ES-I3 (cell line): ENCODE measurements around the gene EVC2.

Experiments used
- H3K36me3 ChIP-seq: 2 replicates; pipeline ENCODE4 v1.6.1; 2013; ENCODE audit warnings: mild to moderate bottlenecking, low read length, control low read depth, moderate library complexity; ENCODE audit not compliant: insufficient read depth
- H3K4me1 ChIP-seq: 2 replicates; pipeline ENCODE4 v1.6.1; 2013; ENCODE audit warnings: mild to moderate bottlenecking, control low read depth, low read length; ENCODE audit not compliant: insufficient read depth
- H3K9ac ChIP-seq: 2 replicates; pipeline ENCODE4 v1.6.1; 2013; ENCODE audit warnings: low read depth, mild to moderate bottlenecking, low read length, moderate library complexity
- H3K9me3 ChIP-seq: 2 replicates; pipeline ENCODE4 v1.6.1; 2013; ENCODE audit warnings: mild to moderate bottlenecking, low read length, moderate library complexity; ENCODE audit not compliant: control insufficient read depth, insufficient read depth

The EVC2 gene

GRCh38 chr4:5696341-5696740 is 12.0 kb downstream of the EVC2 start:
- Histone ChIP-seq H3K4me1 (no peaks in the 10 kb centered on the region), H3K36me3 (no peaks in the 10 kb centered on the region), H3K9ac (no peak overlapping the region), H3K9me3 (no peaks in the 10 kb centered on the region)

GRCh38 chr4:5693871-5694270 is 14.5 kb downstream of the EVC2 start:
- Histone ChIP-seq H3K9me3 (no peaks in the 10 kb centered on the region), H3K4me1 (no peaks in the 10 kb centered on the region), H3K9ac (no peak overlapping the region), H3K36me3 (peaks cover 1% of the 10 kb centered on the region; the same call in 1 of the 2 replicates)

- H3K4me1 ChIP-seq = no peaks in the 10 kb centered on the region
- H3K36me3 ChIP-seq = peaks cover 3% of the 10 kb centered on the region; the same call in 1 of the 2 replicates
- H3K9ac ChIP-seq = no peak overlapping the region
- no peaks in the 10 kb centered on the region for H3K9me3 ChIP-seq
Observed at GRCh38 chr4:5691491-5692132, 16.7 kb downstream of the EVC2 start.

GRCh38 chr4:5689065-5689464 is 19.3 kb downstream of the EVC2 start:
- peaks cover 3% of the 10 kb centered on the region; the same call in 1 of the 2 replicates for H3K36me3 ChIP-seq
- no peak overlapping the region for H3K9ac ChIP-seq
- H3K4me1 ChIP-seq = no peaks in the 10 kb centered on the region
- H3K9me3 ChIP-seq = no peaks in the 10 kb centered on the region

- H3K9me3 ChIP-seq = no peaks in the 10 kb centered on the region
- peaks cover 3% of the 10 kb centered on the region; the same call in 1 of the 2 replicates for H3K36me3 ChIP-seq
- H3K9ac ChIP-seq = no peak overlapping the region
- H3K4me1 ChIP-seq = no peaks in the 10 kb centered on the region
Observed at GRCh38 chr4:5686338-5686737, 22.0 kb downstream of the EVC2 start.

GRCh38 chr4:5685296-5685695 is 23.1 kb downstream of the EVC2 start:
- H3K36me3 ChIP-seq = peaks cover 3% of the 10 kb centered on the region; the same call in 1 of the 2 replicates

GRCh38 chr4:5683566-5683965 is 24.8 kb downstream of the EVC2 start:
- no peaks in the 10 kb centered on the region; the same call in 1 of the 2 replicates for H3K36me3 ChIP-seq

More at GRCh38 chr4:5685296-5685695, 23.1 kb downstream of the EVC2 start:
- Histone ChIP-seq H3K4me1 (no peaks in the 10 kb centered on the region), H3K9ac (no peak overlapping the region), H3K9me3 (no peaks in the 10 kb centered on the region)

GRCh38 chr4:5678977-5679376 is 29.4 kb downstream of the EVC2 start:
- no peaks in the 10 kb centered on the region for H3K4me1 ChIP-seq
- no peaks in the 10 kb centered on the region for H3K9me3 ChIP-seq
- no peaks in the 10 kb centered on the region; the same call in 1 of the 2 replicates for H3K36me3 ChIP-seq
- no peak overlapping the region for H3K9ac ChIP-seq

More at GRCh38 chr4:5683566-5683965, 24.8 kb downstream of the EVC2 start:
- no peaks in the 10 kb centered on the region for H3K9me3 ChIP-seq
- no peaks in the 10 kb centered on the region for H3K4me1 ChIP-seq
- no peak overlapping the region for H3K9ac ChIP-seq

- Histone ChIP-seq H3K9ac (no peak overlapping the region), H3K4me1 (no peaks in the 10 kb centered on the region), H3K36me3 (no peaks in the 10 kb centered on the region; the same call in 1 of the 2 replicates), H3K9me3 (no peaks in the 10 kb centered on the region)
Observed at GRCh38 chr4:5676763-5677162, 31.6 kb downstream of the EVC2 start.

GRCh38 chr4:5666741-5667140 is 41.6 kb downstream of the EVC2 start:
- Histone ChIP-seq H3K9me3 (peaks cover 11% of the 10 kb centered on the region), H3K9ac (no peak overlapping the region), H3K36me3 (peaks cover 6% of the 10 kb centered on the region), H3K4me1 (no peaks in the 10 kb centered on the region)

GRCh38 chr4:5664778-5665177 is 43.6 kb downstream of the EVC2 start:
- Histone ChIP-seq H3K9ac (no peak overlapping the region), H3K36me3 (peaks cover 6% of the 10 kb centered on the region), H3K4me1 (no peaks in the 10 kb centered on the region), H3K9me3 (peaks cover 11% of the 10 kb centered on the region)

GRCh38 chr4:5662555-5662954 is 45.8 kb downstream of the EVC2 start:
- H3K36me3 ChIP-seq = peaks cover 6% of the 10 kb centered on the region
- no peaks in the 10 kb centered on the region for H3K4me1 ChIP-seq
- H3K9me3 ChIP-seq = peaks cover 6% of the 10 kb centered on the region; the same call in 1 of the 2 replicates
- H3K9ac ChIP-seq = no peak overlapping the region

- Histone ChIP-seq H3K9me3 (no peaks in the 10 kb centered on the region), H3K9ac (no peak overlapping the region), H3K36me3 (peaks cover 6% of the 10 kb centered on the region), H3K4me1 (no peaks in the 10 kb centered on the region)
Observed at GRCh38 chr4:5661237-5661636, 47.1 kb downstream of the EVC2 start.

- H3K9me3 ChIP-seq = no peaks in the 10 kb centered on the region
- H3K4me1 ChIP-seq = no peaks in the 10 kb centered on the region
- H3K9ac ChIP-seq = no peak overlapping the region
- H3K36me3 ChIP-seq = peaks cover 6% of the 10 kb centered on the region
Observed at GRCh38 chr4:5660185-5660584, 48.2 kb downstream of the EVC2 start.

- Histone ChIP-seq H3K9ac (no peak overlapping the region), H3K9me3 (no peaks in the 10 kb centered on the region), H3K36me3 (peaks cover 6% of the 10 kb centered on the region), H3K4me1 (no peaks in the 10 kb centered on the region)
Observed at GRCh38 chr4:5658974-5659373, 49.4 kb downstream of the EVC2 start.
